HCT116 (cell line): ENCODE results near the gene PAGR1.
A peak's percentile ranks its signal among the peaks of the same experiment; 100 is the strongest.

Source experiments
- CTCF ChIP-seq, 3 experiments: fragments of 200-600 bp in 1 of 3; sonication (generic) in 1 of 3; IDR thresholded peaks in 2 of 3; conservative IDR thresholded peaks in 1 of 3; 2 replicates each; pipeline ENCODE4 v1.5.1; 2012 to 2017; ENCODE audit warnings: low read depth in 2 of 3, low read length in 2 of 3, antibody characterized with exemption in 1 of 3, borderline replicate concordance in 1 of 3, control low read depth in 1 of 3, mild to moderate bottlenecking in 1 of 3, mixed read lengths in 1 of 3, mixed run types in 1 of 3, moderate library complexity in 1 of 3; ENCODE audit not compliant: insufficient read depth in 1 of 3
- ELF1 ChIP-seq: IDR thresholded peaks from 2 replicates; pipeline ENCODE4 v1.6.1; 2012; ENCODE audit warnings: low read depth, borderline replicate concordance
- EZH2 ChIP-seq: fragments of 200-600 bp; sonication (generic); IDR thresholded peaks from 2 replicates; pipeline ENCODE4 v1.6.1; 2017; ENCODE audit warnings: antibody characterized with exemption, mixed run types
- EZH2phosphoT487 ChIP-seq: fragments of 200-600 bp; IDR thresholded peaks from 2 replicates; pipeline ENCODE4 v1.6.1; 2018; ENCODE audit warnings: antibody characterized with exemption, borderline replicate concordance
- POLR2A ChIP-seq: IDR thresholded peaks from 2 replicates; pipeline ENCODE4 v1.7.0; 2011; ENCODE audit warnings: borderline replicate concordance; ENCODE audit not compliant: insufficient read depth, insufficient read length; ENCODE audit errors: extremely low read depth
- ZNF274 ChIP-seq: fragments of 200-500 bp; sonication (Bioruptor generic); IDR thresholded peaks from 2 replicates; pipeline ENCODE4 v1.6.1; 2014; ENCODE audit warnings: mild to moderate bottlenecking, low read depth, low read length, inconsistent platforms
- TF ChIP-seq, protein P1 (sequence below): IDR thresholded peaks from 2 replicates; pipeline ENCODE4 v1.6.1; 2012

DNA sequence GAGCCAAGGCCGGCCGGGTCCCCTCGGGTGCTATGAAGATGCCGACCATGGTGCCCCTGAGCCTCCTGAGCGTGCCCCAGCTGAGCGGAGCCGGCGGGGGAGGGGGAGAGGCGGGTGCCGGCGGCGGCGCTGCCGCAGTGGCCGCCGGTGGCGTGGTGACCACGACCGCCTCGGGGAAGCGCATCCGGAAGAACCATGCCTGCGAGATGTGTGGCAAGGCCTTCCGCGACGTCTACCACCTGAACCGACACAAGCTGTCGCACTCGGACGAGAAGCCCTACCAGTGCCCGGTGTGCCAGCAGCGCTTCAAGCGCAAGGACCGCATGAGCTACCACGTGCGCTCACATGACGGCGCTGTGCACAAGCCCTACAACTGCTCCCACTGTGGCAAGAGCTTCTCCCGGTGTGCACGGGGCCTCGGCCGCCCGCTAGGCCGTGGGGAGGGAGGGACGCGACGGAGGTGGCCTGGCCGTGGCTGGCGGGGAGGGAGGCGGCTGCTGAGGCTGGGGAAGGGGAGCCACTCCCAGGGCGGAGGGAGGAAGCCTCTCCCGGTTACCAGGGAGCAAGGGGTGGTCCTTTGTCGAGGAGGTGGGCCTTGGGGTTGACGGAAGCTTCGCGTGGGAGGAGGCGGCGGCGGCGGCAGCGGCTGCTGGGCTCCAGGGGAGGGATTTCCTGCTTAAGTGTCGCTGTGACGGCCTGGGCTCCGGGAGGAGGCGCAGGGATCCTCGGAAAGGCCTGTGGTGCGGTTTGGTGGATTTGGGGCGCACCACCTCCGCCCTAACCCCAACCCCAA is 8.3 kb upstream of the PAGR1 start:
- TF ChIP-seq, protein P1, sequence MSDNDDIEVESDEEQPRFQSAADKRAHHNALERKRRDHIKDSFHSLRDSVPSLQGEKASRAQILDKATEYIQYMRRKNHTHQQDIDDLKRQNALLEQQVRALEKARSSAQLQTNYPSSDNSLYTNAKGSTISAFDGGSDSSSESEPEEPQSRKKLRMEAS, result no peak
- TF ChIP-seq ZNF274 (no peak), CTCF (IDR thresholded peaks at IDR 0.05 in 2 of 3, conservative IDR thresholded peaks at IDR 0.05 in 1 of 3; ENCODE audit: borderline replicate concordance in 1 of 3, insufficient read depth in 1 of 3, low read depth in 2 of 3, low read length in 2 of 3) (peak in 2 of 3 experiments; percentile 36 to 44; a peak in 4 of 6 replicates), EZH2 (no peak), POLR2A (peak; percentile 15), ELF1 (no peak), EZH2phosphoT487 (no peak)
